HG03196 (cell line): Measurements from ENCODE around the gene POP7.
"Not testable (repeated sequence)": the region's sequence is repeated elsewhere in the genome, so short reads cannot be mapped to it uniquely, and the experiment has no call there.

Experiments used
- ATAC-seq: cut with Tn5 transposase; IDR thresholded peaks from one replicate; pipeline ENCODE4 v1.9.1; 2021; ENCODE audit not compliant: unreplicated experiment

The POP7 gene

DNA sequence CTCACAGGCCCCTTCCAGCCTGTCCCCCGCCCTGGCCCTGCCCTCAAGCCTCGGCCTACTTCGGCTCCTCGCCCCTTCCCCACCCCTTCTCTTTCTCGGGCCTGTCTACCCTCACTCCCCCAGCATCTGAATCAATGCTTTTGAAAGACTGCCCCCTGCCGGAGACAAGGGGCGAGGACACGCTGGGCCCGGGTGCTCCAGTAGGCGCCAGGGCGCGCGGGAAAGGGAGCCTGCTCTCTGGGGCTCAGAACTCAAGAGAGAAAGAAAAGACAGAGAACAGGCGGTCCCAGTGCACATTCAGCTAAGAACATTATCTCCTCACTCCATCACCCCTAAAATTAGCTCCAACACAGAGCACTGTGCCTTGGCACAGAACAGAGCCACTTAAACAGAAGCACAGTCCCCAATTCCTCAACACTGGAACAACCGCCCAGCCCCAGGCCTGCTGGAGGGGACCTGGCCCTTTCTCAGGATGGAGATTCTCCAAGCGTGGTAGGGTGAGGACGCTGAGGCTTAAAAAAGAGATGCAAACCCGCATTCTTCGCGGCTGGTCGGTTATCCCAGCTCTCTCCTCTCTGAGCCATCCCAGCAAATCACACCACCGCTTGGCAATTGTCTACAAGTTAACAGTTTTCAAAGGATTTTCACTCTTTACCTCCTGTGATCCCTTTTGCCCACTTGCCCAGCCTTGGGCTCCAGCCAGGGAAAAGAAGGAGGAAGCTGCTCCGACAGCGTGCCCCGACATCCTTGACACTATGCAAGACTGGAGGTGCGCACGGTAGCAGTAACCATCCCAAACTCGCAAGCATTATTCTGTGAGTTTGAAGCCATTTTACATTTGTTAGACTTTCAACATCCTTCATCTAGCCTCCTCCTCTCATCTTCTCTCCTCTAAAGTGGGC is 14.0 kb upstream of the POP7 start:
- no peak for ATAC-seq

DNA sequence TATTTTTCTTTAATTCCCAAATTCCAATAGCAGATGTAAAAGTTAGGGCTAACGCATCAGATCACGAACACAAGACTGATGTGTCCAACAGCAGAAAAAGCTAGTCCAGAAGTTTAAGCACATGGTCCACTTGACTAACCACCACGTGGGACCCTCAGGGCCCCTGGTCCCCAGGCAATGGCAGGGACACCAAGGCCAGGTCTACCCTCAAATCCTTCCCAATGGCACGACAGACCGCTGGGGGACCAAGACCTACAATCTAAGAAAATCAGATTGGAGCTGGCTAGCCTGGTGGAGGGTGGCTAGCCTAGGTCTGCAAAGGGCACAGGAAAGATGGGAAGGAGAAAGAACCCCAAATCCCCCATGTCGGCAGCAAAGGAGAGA is 13.4 kb upstream of the POP7 start:
- no peak for ATAC-seq

GRCh38 chr7:100693312-100694097 is 12.4 kb upstream of the POP7 start:
- no peak for ATAC-seq

DNA sequence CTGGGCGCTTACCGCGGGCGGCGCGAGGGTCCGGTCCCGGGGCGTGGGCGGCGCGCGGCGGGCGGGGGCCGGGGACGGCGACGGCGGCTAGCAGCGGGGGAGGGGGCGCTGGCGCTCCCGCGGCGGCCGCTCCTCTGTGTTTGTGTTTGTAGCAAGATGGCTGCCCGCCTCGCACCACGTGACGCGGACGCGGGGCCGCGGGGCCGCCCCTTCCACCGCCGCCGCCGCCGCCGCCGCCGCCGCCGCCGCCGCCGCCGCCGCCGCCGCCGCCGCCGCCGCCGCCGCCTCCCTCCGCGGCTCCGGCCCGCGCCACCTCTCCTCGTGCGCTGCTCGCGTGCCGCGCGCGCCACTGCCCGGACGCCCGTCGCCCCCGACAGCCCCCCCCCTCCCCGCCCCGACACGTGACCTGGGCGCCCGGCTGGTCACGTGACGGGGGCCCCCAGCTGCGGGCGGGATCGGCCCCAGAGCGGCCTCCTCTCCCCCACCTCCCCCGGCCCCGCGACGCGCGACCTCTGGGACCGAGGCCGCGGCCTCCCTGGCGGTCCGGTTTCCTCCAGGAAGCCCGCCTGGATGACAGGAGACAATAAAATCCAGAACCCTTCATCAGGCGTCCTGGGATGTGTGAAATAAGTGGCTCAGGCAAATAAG is 11.7 kb upstream of the POP7 start, which contains the start of gene GIGYF1:
TSS of gene GIGYF1 (minus strand) at position 153 of the 648 bp plus-strand sequence. CDS start 6,012 bp downstream, outside the sequence.
- no peak for ATAC-seq

DNA sequence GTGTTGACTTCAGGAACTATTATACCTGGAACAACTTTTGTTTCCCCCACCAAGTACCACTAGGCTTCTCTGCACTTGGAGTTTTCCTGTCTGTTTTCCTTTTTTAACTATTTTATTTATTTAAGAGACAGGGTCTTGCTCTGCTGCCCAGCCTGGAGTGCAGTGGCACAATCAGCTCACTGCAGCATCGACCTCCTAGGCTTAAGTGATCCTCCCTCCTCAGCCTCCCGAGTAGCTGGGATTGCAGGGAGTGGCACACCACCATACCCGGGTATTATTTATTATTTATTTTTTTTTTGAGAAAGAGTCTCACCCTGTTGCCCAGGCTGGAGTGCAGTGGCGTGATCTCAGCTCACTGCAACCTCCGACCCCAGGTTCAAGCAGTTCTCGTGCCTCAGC is 9.8 kb upstream of the POP7 start:
- no peak for ATAC-seq

DNA sequence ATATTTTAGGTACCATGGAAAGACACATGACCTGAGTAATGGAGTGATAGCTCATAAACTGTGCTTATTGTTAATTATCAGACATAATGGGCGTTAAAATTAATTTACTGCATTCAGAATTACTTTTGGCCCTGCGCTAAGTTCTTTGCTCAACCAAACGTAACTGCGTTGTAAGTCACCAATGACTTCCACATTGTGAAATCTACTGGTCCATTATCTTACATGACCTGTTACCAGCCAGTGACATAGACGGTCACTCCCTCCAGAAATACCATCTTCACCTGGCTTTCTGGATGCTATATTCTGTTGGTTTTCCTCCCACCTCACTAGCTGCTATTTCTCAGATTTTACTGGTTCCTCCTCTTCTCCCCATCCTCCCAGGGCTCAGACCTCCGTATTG is 6.9 kb upstream of the POP7 start:
- no peak for ATAC-seq

DNA sequence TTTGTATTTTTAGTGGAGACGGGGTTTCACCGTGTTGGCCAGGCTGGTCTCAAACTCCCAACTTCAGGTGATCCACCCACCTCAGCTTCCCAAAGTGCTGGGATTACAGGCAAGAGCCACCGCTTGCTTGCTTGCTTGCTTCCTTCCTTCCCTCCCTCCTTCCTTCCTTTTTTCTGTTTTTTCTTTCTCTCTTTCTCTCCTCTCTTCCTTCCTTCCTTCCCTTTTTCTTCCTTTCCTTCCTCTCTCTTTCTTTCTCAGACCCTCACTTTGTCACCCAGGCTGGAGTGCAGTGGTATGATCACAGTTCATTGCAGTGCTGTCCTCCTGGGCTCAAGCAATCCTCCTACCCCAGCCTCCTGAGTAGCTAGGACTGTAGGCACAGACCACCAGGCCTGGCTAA is 4.8 kb upstream of the POP7 start:
- ATAC-seq, result not testable (repeated sequence)

GRCh38 chr7:100705320-100705752 is 585 bp upstream of the POP7 start:
- peak; percentile 63 for ATAC-seq

GRCh38 chr7:100706672-100707311 is 871 bp downstream of the POP7 start:
- ATAC-seq, result no peak

GRCh38 chr7:100708395-100708794 is 2.5 kb downstream of the POP7 start:
- no peak for ATAC-seq

- no peak for ATAC-seq
These were observed 4.5 kb downstream of the POP7 start for GRCh38 chr7:100710452-100710851.

GRCh38 chr7:100711369-100711768 is 5.4 kb downstream of the POP7 start:
- ATAC-seq, result no peak

- no peak for ATAC-seq
These were observed 8.8 kb downstream of the POP7 start for GRCh38 chr7:100714725-100715124.

GRCh38 chr7:100717073-100717472 is 11.2 kb downstream of the POP7 start:
- not testable (repeated sequence) for ATAC-seq

GRCh38 chr7:100719523-100720278 is 13.8 kb downstream of the POP7 start:
- no peak for ATAC-seq

DNA sequence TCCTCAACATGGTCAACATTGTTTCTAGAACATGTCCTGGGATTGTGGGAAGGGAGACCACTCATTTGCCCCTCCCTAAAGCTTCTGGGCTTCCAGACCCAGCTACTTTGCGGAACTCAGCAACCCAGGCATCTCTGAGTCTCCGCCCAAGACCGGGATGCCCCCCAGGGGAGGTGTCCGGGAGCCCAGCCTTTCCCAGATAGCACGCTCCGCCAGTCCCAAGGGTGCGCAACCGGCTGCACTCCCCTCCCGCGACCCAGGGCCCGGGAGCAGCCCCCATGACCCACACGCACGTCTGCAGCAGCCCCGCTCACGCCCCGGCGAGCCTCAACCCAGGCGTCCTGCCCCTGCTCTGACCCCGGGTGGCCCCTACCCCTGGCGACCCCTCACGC is 14.4 kb downstream of the POP7 start, which contains the start of gene EPO:
TSS of gene EPO (plus strand) at position 190 of the 392 bp plus-strand sequence. CDS start 513 bp downstream, outside the sequence.
- no peak for ATAC-seq

DNA sequence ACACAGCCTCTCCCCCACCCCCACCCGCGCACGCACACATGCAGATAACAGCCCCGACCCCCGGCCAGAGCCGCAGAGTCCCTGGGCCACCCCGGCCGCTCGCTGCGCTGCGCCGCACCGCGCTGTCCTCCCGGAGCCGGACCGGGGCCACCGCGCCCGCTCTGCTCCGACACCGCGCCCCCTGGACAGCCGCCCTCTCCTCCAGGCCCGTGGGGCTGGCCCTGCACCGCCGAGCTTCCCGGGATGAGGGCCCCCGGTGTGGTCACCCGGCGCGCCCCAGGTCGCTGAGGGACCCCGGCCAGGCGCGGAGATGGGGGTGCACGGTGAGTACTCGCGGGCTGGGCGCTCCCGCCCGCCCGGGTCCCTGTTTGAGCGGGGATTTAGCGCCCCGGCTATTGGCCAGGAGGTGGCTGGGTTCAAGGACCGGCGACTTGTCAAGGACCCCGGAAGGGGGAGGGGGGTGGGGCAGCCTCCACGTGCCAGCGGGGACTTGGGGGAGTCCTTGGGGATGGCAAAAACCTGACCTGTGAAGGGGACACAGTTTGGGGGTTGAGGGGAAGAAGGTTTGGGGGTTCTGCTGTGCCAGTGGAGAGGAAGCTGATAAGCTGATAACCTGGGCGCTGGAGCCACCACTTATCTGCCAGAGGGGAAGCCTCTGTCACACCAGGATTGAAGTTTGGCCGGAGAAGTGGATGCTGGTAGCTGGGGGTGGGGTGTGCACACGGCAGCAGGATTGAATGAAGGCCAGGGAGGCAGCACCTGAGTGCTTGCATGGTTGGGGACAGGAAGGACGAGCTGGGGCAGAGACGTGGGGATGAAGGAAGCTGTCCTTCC is 15.0 kb downstream of the POP7 start:
- ATAC-seq, result no peak

DNA sequence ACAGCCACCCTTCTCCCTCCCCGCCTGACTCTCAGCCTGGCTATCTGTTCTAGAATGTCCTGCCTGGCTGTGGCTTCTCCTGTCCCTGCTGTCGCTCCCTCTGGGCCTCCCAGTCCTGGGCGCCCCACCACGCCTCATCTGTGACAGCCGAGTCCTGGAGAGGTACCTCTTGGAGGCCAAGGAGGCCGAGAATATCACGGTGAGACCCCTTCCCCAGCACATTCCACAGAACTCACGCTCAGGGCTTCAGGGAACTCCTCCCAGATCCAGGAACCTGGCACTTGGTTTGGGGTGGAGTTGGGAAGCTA is 15.5 kb downstream of the POP7 start:
- no peak for ATAC-seq

DNA sequence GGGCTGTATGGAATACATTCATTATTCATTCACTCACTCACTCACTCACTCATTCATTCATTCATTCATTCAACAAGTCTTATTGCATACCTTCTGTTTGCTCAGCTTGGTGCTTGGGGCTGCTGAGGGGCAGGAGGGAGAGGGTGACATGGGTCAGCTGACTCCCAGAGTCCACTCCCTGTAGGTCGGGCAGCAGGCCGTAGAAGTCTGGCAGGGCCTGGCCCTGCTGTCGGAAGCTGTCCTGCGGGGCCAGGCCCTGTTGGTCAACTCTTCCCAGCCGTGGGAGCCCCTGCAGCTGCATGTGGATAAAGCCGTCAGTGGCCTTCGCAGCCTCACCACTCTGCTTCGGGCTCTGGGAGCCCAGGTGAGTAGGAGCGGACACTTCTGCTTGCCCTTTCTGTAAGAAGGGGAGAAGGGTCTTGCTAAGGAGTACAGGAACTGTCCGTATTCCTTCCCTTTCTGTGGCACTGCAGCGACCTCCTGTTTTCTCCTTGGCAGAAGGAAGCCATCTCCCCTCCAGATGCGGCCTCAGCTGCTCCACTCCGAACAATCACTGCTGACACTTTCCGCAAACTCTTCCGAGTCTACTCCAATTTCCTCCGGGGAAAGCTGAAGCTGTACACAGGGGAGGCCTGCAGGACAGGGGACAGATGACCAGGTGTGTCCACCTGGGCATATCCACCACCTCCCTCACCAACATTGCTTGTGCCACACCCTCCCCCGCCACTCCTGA is 16.7 kb downstream of the POP7 start:
- no peak for ATAC-seq
